Endothelial cell of umbilical vein (primary cell): Measurements from ENCODE around the gene UNKL. TPM values are rescaled to one million over a fixed set of nuclear protein-coding genes. Genes with fewer than 3 reads are reported as not detected.

Source experiments
- BruUV-seq: library from RNA; stranded (reverse); fragments of 400-500 nt; replicated peaks from 2 replicates; lab custom pipeline; 2021; lab: Mats Ljungman, UMichigan
- CTCF ChIA-PET: fragments of 300-600, 350-600 bp; sonication (Branson Sonifier 250); formaldehyde crosslinking; loops from one replicate; lab custom pipeline; 2021; ENCODE audit warnings: antibody characterized with exemption, inconsistent platforms; lab: Charles Lee
- POLR2A ChIA-PET: fragments of 300-600, 350-600 bp; sonication (Branson Sonifier 250); formaldehyde crosslinking; loops from one replicate; lab custom pipeline; 2021; ENCODE audit warnings: antibody characterized with exemption, inconsistent platforms; lab: Charles Lee
- DNase-seq: peaks from one replicate; pipeline ENCODE4 v3.0.0-alpha.2; 2011; ENCODE audit warnings: low read depth, low spot score
- FAIRE-seq: peaks from 2 replicates; lab custom pipeline; 2011; peaks lifted over from hg19 to GRCh38; lab: Jason Lieb, UNC
- H2AFZ ChIP-seq: 2 replicates; pipeline ENCODE4 v1.6.0; 2012; ENCODE audit warnings: low read depth, low read length, control low read depth, inconsistent platforms
- H3K27ac ChIP-seq: 2 replicates; pipeline ENCODE4 v1.5.1; 2011; ENCODE audit warnings: low read depth, mild to moderate bottlenecking, control low read depth, low read length, moderate library complexity; ENCODE audit not compliant: insufficient read depth
- H3K27me3 ChIP-seq, 2 experiments: 2 replicates each; pipeline versions ENCODE4 v1.6.0 to v1.6.1; 2011; ENCODE audit warnings: low read length in 2 of 2, mixed read lengths in 1 of 2; ENCODE audit not compliant: control insufficient read depth in 2 of 2, insufficient read depth in 2 of 2
- H3K36me3 ChIP-seq, 2 experiments: 2 replicates in 1 of 2; 3 replicates in 1 of 2; pipeline ENCODE4 v1.5.1; 2011; ENCODE audit warnings: low read length in 2 of 2, mild to moderate bottlenecking in 1 of 2, moderate library complexity in 1 of 2; ENCODE audit not compliant: control insufficient read depth in 2 of 2, insufficient read depth in 2 of 2; ENCODE audit errors: extremely low read depth in 1 of 2
- H3K4me1 ChIP-seq: 3 replicates; pipeline ENCODE4 v1.5.1; 2011; ENCODE audit warnings: mild to moderate bottlenecking, low read length; ENCODE audit not compliant: control insufficient read depth, insufficient read depth; ENCODE audit errors: extremely low read depth
- H3K4me2 ChIP-seq: 2 replicates; pipeline ENCODE4 v1.6.1; 2011; ENCODE audit warnings: low read length, control low read depth, mixed read lengths; ENCODE audit not compliant: insufficient read depth
- H3K4me3 ChIP-seq, 3 experiments: fragments of 200-600 bp in 1 of 3; sonication (generic), shearing (Covaris generic) in 1 of 3; replicated peaks in 1 of 3; 2 replicates each; pipeline ENCODE4 v1.5.1; 2011 to 2016; ENCODE audit warnings: control low read depth in 3 of 3, low read length in 3 of 3, mild to moderate bottlenecking in 2 of 3, inconsistent platforms in 1 of 3, low read depth in 1 of 3, moderate library complexity in 1 of 3; ENCODE audit not compliant: insufficient read depth in 1 of 3
- H3K79me2 ChIP-seq: 2 replicates; pipeline ENCODE4 v1.6.0; 2012; ENCODE audit warnings: low read length, inconsistent platforms; ENCODE audit not compliant: control insufficient read depth, insufficient read depth
- H3K9ac ChIP-seq: replicated peaks from 2 replicates; pipeline ENCODE3; 2011; ENCODE audit warnings: low read length, control low read depth; ENCODE audit not compliant: insufficient read depth; ENCODE audit errors: extremely low read depth
- H3K9me1 ChIP-seq: replicated peaks from 3 replicates; pipeline ENCODE4 v1.6.0; 2011; ENCODE audit warnings: mild to moderate bottlenecking, low read length; ENCODE audit not compliant: control insufficient read depth, insufficient read depth; ENCODE audit errors: extremely low read depth
- H3K9me3 ChIP-seq: replicated peaks from 2 replicates; pipeline ENCODE4 v1.5.1; 2012; ENCODE audit warnings: low read length, inconsistent platforms; ENCODE audit not compliant: control insufficient read depth, insufficient read depth
- H4K20me1 ChIP-seq: replicated peaks from 2 replicates; pipeline ENCODE3; 2011; ENCODE audit warnings: mild to moderate bottlenecking, low read length; ENCODE audit not compliant: control insufficient read depth, insufficient read depth; ENCODE audit errors: extremely low read depth
- EZH2 ChIP-seq: IDR thresholded peaks from 2 replicates; pipeline ENCODE4 v1.6.1; 2012; ENCODE audit warnings: borderline replicate concordance, low read depth, mild to moderate bottlenecking, moderate library complexity, low read length, inconsistent platforms; ENCODE audit not compliant: severe bottlenecking
- FOS ChIP-seq: IDR thresholded peaks from 2 replicates; pipeline ENCODE4 v1.6.1; 2011; ENCODE audit warnings: mild to moderate bottlenecking, low read length, moderate library complexity, borderline replicate concordance; ENCODE audit not compliant: insufficient read depth
- GATA2 ChIP-seq: IDR thresholded peaks from 2 replicates; pipeline ENCODE4 v1.7.0; 2011; ENCODE audit warnings: low read depth, mild to moderate bottlenecking, moderate library complexity, mixed read lengths, low read length; ENCODE audit not compliant: insufficient read length, insufficient read depth
- JUN ChIP-seq: IDR thresholded peaks from 2 replicates; pipeline ENCODE4 v1.6.1; 2011; ENCODE audit warnings: borderline replicate concordance, low read depth; ENCODE audit not compliant: insufficient read length, insufficient read depth
- MYC ChIP-seq: IDR thresholded peaks from one replicate; pipeline ENCODE4 v1.6.1; 2011; ENCODE audit warnings: mild to moderate bottlenecking, low read depth, low read length
- POLR2A ChIP-seq: IDR thresholded peaks from 2 replicates; pipeline ENCODE4 v1.6.1; 2012; ENCODE audit warnings: low read depth, mild to moderate bottlenecking, control low read depth, low read length
- POLR2AphosphoS5 ChIP-seq: IDR thresholded peaks from 2 replicates; pipeline ENCODE4 v1.6.1; 2012; ENCODE audit warnings: low read depth, mild to moderate bottlenecking, control low read depth, low read length, moderate library complexity; ENCODE audit not compliant: insufficient read depth
- dilution Hi-C: fragments of 300-500 bp; cut with MboI; formaldehyde crosslinking; loops from one replicate; pipeline ENCODE4 v1.15.0; 2019; ENCODE audit warnings: low sequenced_read_pairs; ENCODE audit not compliant: extremely low pct_ligation_motif_present
- intact Hi-C: fragments of 100-400 bp; cut with micrococcal nuclease; formaldehyde crosslinking; loops from one replicate; pipeline ENCODE4 v1.10.0; 2022
- polyA plus RNA-seq, 4 experiments: library from polyadenylated mRNA; depleted of rRNA in 3 of 4; stranded (reverse) in 3 of 4; unstranded in 1 of 4; fragments of >200 nt; gene quantifications; 2 replicates each; pipeline versions ENCODE4 v1.2.1 to v1.2.3, GENCODE V29; 2011 to 2012; ENCODE audit warnings: missing spikeins in 1 of 4
- total RNA-seq: library from RNA; stranded (reverse); gene quantifications from 2 replicates; pipeline ENCODE4 v1.2.3, GENCODE V29; 2021
- TF ChIP-seq, protein P1 (sequence below): IDR thresholded peaks from 2 replicates; pipeline ENCODE4 v1.6.1; 2011; ENCODE audit not compliant: insufficient read depth, insufficient read length
- TF ChIP-seq, protein P2 (sequence below), 2 donors: IDR thresholded peaks; 1 replicate in 1 of 2; 2 replicates in 1 of 2; pipeline ENCODE4 v1.5.1; 2011; ENCODE audit warnings: low read length in 2 of 2, mild to moderate bottlenecking in 2 of 2, moderate library complexity in 2 of 2, control low read depth in 1 of 2, inconsistent platforms in 1 of 2, low read depth in 1 of 2; ENCODE audit not compliant: insufficient read depth in 1 of 2; ENCODE audit errors: extremely low read depth in 1 of 2

The UNKL gene
- total and polyA plus RNA-seq, 2 donors (not counting 3 experiments of a cell fraction or from before 2014, with no cell fraction given): 17.1 to 32.8 TPM

DNA sequence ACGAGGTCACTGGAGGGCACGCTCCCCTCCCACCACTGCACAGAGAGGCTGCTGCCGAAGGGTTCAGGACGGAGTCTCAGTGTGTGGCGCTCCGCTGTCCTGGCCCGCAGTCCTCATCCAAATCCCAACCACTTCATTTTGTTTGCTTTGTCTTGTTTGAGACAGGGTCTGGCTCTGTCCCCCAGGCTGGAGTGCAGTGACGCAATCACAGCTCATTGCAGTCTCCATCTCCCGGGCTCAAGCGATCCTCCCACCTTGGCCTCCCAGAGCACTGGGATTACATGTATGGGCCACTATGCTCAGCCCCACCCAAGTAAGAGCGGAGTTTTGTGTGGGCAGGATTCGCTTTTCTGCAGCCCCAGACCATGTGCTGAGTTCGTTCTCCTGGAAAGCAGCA is 12.7 kb downstream of the UNKL start:
- ChIA-PET CTCF (no interaction called here), POLR2A (no interaction called here)
- Histone ChIP-seq H3K9me1 (no peaks in the 10 kb centered on the region), H3K36me3 (peaks cover 0 to 24% of the 10 kb centered on the region in 2 experiments), H3K4me2 (no peak overlapping the region), H3K79me2 (no peaks in the 10 kb centered on the region), H3K27me3 (no peaks in the 10 kb centered on the region), H3K27ac (no peak overlapping the region), H3K4me1 (no peaks in the 10 kb centered on the region), H3K9me3 (no peaks in the 10 kb centered on the region), H3K4me3 (no peak overlapping the region), H3K9ac (no peak overlapping the region), H2AFZ (no peak overlapping the region), H4K20me1 (no peaks in the 10 kb centered on the region)
- no TSS peak for BruUV-seq
- dilution Hi-C loops: no loop called here
- intact Hi-C loops: loop anchor here (10.0 kb wide), 1 partner anchor 97 kb away; the partner anchor contains the start of gene UBE2I
- TF ChIP-seq GATA2 (no peak), POLR2A (no peak), POLR2AphosphoS5 (no peak), JUN (no peak), EZH2 (no peak), FOS (no peak), MYC (no peak)
- TF ChIP-seq, protein P1, sequence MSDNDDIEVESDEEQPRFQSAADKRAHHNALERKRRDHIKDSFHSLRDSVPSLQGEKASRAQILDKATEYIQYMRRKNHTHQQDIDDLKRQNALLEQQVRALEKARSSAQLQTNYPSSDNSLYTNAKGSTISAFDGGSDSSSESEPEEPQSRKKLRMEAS: no peak
- TF ChIP-seq, protein P2, sequence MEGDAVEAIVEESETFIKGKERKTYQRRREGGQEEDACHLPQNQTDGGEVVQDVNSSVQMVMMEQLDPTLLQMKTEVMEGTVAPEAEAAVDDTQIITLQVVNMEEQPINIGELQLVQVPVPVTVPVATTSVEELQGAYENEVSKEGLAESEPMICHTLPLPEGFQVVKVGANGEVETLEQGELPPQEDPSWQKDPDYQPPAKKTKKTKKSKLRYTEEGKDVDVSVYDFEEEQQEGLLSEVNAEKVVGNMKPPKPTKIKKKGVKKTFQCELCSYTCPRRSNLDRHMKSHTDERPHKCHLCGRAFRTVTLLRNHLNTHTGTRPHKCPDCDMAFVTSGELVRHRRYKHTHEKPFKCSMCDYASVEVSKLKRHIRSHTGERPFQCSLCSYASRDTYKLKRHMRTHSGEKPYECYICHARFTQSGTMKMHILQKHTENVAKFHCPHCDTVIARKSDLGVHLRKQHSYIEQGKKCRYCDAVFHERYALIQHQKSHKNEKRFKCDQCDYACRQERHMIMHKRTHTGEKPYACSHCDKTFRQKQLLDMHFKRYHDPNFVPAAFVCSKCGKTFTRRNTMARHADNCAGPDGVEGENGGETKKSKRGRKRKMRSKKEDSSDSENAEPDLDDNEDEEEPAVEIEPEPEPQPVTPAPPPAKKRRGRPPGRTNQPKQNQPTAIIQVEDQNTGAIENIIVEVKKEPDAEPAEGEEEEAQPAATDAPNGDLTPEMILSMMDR (IDR thresholded peaks at IDR 0.05; ENCODE audit: extremely low read depth in 1 of 2, insufficient read depth in 1 of 2, low read depth in 1 of 2, low read length in 2 of 2): no peak
- DNase-seq: no peak
- no peak for FAIRE-seq
